AG20443 (cell line): ENCODE measurements around the gene KAZN.

Source experiments
- DNase-seq: peaks from one replicate; pipeline ENCODE4 v3.0.0; 2012; ENCODE audit warnings: low spot score, mixed read lengths

The KAZN gene

GRCh38 chr1:15064217-15064929, 465.9 kb downstream of the KAZN start:
- no peak for DNase-seq

- DNase-seq, result no peak
These were observed 466.8 kb downstream of the KAZN start for GRCh38 chr1:15065291-15065690.

- no peak for DNase-seq
These were observed 467.3 kb downstream of the KAZN start for GRCh38 chr1:15065736-15066135.

- DNase-seq, result no peak
These were observed 467.7 kb downstream of the KAZN start for GRCh38 chr1:15066191-15066590.

- DNase-seq, result no peak
These were observed 468.7 kb downstream of the KAZN start for GRCh38 chr1:15067148-15067547.

GRCh38 chr1:15068152-15068551, 469.7 kb downstream of the KAZN start:
- DNase-seq, result no peak

- no peak for DNase-seq
These were observed 470.5 kb downstream of the KAZN start for GRCh38 chr1:15068997-15069396.

GRCh38 chr1:15070145-15070748, 471.8 kb downstream of the KAZN start:
- DNase-seq, result no peak

- DNase-seq, result no peak
These were observed 473.5 kb downstream of the KAZN start for GRCh38 chr1:15071936-15072335.

GRCh38 chr1:15073799-15074308, 475.4 kb downstream of the KAZN start:
- no peak for DNase-seq

GRCh38 chr1:15075175-15075574, 476.7 kb downstream of the KAZN start:
- no peak for DNase-seq

- peak; percentile 47 for DNase-seq
These were observed 477.3 kb downstream of the KAZN start for GRCh38 chr1:15075817-15076216.

GRCh38 chr1:15076807-15077206, 478.3 kb downstream of the KAZN start:
- DNase-seq, result no peak

- DNase-seq, result no peak
These were observed 478.9 kb downstream of the KAZN start for GRCh38 chr1:15077384-15077783.

- DNase-seq, result no peak
These were observed 482.0 kb downstream of the KAZN start for GRCh38 chr1:15080328-15081007.

GRCh38 chr1:15081102-15081501, 482.6 kb downstream of the KAZN start:
- no peak for DNase-seq

- DNase-seq, result peak; percentile 51
These were observed 485.1 kb downstream of the KAZN start for GRCh38 chr1:15083578-15083977.

- DNase-seq, result no peak
These were observed 489.9 kb downstream of the KAZN start for GRCh38 chr1:15088281-15088971.

- no peak for DNase-seq
These were observed 490.9 kb downstream of the KAZN start for GRCh38 chr1:15089258-15089992.

- no peak for DNase-seq
These were observed 491.9 kb downstream of the KAZN start for GRCh38 chr1:15090373-15090772.

- DNase-seq, result no peak
These were observed 495.6 kb downstream of the KAZN start for GRCh38 chr1:15094056-15094455.
